Stomach (tissue), 4 donors: ENCODE measurements around the gene IDI1.

Source experiments
- CTCF ChIP-seq, 7 experiments: fragments of 450-650 bp in 4 of 7; fragments of 200-600 bp in 3 of 7; sonication (generic) in 3 of 7; IDR thresholded peaks; one replicate each; pipeline ENCODE4 v1.5.1; 2016 to 2019; ENCODE audit warnings: antibody characterized with exemption in 7 of 7, control low read depth in 2 of 7, mild to moderate bottlenecking in 1 of 7
- POLR2A ChIP-seq, 4 donors: fragments of 450-650 bp; IDR thresholded peaks; one replicate each; pipeline ENCODE4 v1.6.1; 2016; ENCODE audit warnings: antibody characterized with exemption in 4 of 4, control low read depth in 2 of 4, mild to moderate bottlenecking in 1 of 4, moderate library complexity in 1 of 4
- POLR2AphosphoS5 ChIP-seq, 3 donors: sonication (generic); formaldehyde crosslinking; IDR thresholded peaks; one replicate each; pipeline ENCODE4 v1.6.1; 2016; ENCODE audit warnings: antibody characterized with exemption in 3 of 3

- TF ChIP-seq POLR2A (IDR thresholded peaks at IDR 0.05) (no peak), POLR2AphosphoS5 (IDR thresholded peaks at IDR 0.05) (no peak), CTCF (IDR thresholded peaks at IDR 0.05) (no peak)
These were observed 4.0 kb downstream of the IDI1 start for GRCh38 chr10:1044964-1045363.
